HG02943 (cell line): ENCODE results near the gene SV2B.
"Not testable (repeated sequence)": the region's sequence is repeated elsewhere in the genome, so short reads cannot be mapped to it uniquely, and the experiment has no call there.

Experiments used
- ATAC-seq: cut with Tn5 transposase; IDR thresholded peaks from one replicate; pipeline ENCODE4 v1.9.1; 2021; ENCODE audit warnings: mild to moderate bottlenecking, low read depth, moderate library complexity; ENCODE audit not compliant: unreplicated experiment

SV2B gene, protein sequence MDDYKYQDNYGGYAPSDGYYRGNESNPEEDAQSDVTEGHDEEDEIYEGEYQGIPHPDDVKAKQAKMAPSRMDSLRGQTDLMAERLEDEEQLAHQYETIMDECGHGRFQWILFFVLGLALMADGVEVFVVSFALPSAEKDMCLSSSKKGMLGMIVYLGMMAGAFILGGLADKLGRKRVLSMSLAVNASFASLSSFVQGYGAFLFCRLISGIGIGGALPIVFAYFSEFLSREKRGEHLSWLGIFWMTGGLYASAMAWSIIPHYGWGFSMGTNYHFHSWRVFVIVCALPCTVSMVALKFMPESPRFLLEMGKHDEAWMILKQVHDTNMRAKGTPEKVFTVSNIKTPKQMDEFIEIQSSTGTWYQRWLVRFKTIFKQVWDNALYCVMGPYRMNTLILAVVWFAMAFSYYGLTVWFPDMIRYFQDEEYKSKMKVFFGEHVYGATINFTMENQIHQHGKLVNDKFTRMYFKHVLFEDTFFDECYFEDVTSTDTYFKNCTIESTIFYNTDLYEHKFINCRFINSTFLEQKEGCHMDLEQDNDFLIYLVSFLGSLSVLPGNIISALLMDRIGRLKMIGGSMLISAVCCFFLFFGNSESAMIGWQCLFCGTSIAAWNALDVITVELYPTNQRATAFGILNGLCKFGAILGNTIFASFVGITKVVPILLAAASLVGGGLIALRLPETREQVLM

DNA sequence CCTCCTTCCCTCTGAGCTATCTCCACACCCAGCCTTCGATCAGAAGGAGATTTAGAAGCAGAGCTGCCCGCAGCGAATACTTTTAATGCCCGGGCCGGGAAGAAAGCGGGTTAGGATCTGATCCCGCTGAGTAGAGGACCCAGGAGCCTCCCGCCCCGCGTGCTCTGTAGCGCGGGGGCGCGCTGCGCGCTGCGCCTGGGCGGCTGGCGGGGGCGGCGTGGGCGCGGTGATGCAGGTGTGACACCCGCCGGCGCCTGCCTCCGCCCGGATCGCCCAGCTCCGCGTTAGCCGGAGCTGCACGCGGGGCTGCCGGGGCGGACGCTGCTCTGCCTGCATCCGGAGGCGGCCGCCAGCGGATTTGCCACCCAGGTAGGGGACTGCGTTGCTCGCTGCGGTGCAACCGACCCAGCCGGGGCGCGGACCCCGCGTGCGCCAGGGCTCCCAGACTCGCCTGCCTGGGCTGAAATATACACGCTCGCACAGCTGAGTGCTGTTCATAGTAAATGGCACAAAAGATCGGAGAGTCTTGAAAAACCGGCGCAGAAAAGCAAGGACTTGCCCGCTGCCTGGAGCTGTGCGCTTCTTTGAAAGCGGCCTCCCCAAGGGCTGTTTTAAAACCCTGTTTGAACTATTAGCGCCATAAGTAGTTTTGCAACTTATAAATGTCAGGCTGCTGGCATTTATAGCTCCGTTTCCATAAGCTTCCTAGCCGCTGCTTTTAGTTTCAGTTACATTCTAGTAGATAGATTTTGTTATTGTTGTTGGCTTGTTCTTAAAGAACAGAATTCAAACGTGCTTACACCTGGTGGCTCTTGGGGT, at the start of gene SV2B:
Gene SV2B (plus strand): TSS at position 263 of the 819 bp plus-strand sequence. CDS start 126,007 bp downstream, outside the sequence.
- no peak for ATAC-seq

DNA sequence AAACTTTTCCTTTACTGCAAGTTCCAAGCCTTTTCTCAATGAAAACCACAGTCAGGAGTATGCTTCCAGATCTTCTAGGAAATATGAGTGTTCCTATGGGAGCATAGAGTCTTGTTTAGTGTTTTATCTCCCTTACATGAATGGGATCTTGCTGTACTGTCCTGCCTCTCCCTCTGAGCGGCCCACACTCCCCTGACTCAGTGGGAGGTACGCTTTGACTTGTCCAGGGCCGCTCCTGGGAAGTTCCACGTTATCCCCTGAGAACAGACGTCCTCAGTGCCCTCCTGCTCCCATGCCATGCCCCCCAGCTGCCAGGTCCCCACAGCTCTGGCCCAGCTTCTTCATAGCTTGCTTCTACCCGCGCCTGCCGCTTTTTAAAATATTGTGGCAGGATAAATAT, 48.8 kb upstream of the SV2B start:
- no peak for ATAC-seq

DNA sequence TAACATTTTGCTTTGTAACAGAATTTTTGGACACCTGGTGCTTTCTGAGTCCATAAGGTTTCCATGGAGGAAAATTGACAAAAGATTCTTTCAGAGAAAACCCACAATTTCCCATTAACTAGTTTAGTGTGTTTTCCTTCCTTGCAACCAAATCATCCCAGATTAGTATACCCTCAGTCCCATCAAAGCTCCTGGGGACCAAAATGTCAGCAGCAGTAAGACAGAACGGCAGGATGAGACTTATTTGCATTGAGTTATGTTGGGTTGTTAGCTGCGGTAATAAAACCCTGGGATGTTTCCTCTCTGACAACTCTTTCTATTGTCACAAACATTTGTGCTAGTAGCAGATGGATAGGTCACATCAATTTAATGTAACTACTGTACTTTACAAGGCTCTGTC, 45.2 kb upstream of the SV2B start:
- no peak for ATAC-seq

DNA sequence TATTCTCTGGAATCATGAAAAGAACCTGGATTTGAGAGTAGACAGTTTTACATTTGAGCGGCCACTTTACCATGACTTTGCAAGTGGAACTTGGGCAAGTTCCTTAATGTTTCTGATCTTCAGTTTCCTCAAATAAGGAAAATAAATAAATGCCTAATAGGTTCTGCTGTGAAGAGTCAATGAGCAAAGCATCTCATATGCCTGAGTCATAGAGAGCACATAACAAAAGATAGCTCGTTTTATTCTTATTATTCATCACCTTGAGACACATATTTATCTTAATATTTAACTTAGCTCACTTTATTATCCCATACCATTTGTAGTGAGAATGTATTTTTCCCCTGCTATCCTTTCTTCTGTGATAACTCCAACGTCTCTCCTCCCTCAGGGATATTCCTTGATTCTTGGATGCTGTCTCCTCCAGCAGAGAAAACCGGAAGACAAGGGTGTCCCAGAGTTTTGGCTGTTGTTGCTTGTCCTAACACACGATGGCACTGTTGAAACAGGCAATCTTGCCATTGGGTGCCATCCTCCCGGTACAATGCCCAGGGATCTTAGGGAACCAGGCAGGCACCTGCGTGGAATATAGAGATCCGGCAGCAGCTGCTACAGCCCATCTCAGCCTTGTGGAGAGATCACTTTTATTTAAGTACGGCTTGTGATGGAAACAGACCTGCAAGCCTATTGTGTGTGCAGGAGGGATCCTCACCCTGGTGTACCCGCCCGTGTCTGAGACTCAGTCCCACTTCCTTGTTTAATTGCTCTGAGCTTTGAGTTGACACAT, 44.3 kb upstream of the SV2B start:
- ATAC-seq: no peak

DNA sequence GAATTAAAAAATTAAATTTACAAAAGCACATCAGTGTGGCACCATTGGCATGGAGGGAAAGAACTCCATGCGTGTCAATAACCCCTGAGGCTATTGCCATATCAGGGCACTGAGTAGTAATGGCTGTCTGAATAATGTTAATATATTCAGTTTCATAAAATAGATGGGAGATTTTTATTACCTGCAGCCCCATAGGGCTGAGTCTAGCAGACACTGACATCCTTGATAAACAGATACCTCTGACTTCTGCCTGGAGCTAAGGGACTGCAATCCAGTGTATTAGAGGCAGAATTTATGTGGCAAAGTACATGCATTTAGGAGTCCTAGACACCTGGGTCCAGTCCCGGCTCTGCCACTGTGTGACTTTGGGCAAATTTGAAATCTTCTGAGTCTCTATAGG, 38.8 kb upstream of the SV2B start:
- ATAC-seq: no peak

DNA sequence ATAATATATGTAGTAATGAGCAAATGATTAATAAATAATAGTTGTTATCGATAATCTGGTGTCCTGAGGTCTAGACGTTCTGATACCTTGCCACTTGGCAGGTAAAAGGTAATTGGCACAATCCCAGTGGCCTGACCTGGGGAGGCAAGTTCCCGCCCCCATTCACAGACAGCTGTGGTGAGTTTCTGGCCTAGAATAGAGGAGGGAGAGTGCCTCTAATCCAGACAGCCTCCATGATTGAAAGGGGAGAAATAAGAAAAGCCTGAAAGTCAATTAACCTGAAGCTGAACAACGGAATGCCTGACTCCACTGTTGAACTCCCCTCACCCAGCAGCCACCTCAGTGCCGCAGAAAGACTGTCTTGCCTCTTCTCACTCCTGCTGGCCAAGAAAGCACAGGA, 38.1 kb upstream of the SV2B start:
- no peak for ATAC-seq

DNA sequence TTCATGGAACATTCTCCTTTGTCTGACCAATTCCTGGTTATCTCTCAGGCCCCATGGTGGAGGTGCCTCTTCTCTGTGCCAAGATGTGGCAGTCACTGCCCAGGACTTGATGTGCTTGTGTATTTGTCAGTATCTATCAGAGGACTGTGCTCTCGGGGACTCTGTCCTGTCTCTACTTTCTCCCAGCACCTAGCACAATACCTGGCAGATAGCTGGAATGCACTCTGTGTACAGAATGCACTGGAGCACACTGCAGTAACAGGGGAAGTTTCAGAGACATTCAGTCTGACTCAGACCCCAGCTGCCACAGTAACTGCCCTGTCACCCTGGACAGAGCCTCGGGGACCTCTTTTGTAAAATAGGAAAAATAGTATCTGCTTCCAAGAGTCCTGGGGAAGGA, 34.6 kb upstream of the SV2B start:
- ATAC-seq: no peak

DNA sequence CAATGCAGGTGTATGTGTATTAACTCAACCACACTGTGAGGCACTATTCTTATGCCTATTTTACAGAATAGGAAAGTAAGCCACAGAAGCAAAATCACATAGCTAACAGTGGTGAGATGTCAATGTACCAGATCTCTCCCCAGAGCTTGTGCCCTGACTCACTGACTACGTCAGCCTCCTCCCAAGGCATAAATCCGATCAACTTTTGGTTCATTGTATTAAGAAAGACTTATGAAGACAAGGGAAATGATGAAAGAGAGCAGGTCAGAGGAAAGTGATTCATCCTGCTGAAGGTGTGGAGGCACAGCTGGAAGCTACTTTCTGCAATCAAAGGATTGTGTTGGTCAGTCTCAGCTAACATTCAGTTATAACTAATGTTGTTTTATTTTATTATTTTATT, 33.0 kb upstream of the SV2B start:
- no peak for ATAC-seq

DNA sequence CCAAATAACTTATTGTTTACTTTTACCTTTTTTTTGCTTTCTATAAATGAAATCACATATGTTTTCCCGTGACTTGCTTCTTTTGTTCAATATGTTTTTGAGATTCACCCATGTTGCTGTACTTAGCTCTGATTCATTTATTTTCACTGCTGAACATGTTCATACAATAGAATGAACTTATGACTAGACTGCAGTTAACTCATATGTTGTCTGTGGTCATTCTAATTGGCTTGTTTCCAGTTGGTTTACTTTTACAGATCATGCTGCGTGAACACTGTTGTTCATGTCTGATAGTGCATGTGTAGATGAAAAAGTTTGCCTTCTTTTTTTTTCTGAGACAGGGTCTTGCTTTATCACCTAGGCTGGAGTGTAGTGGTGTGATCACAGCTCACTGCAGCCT, 31.6 kb upstream of the SV2B start:
- no peak for ATAC-seq

DNA sequence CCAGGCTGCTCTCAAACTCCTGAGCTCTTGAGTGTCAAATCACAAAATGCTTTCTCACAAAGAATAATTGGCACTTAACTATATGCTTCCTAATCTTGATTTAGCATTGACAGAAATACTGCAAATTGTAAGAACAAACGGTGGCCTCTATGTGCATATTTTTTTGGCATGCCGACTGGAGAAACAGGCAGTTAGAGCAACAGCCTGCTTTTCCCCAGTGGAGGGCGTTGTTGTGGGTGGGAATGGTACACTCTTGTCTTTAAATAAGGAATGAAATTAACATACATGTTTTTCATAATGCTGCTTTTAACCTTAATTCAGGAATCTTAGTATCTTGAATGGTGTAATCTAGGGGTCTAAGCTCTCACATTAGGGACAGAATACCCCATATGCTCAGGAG, 31.1 kb upstream of the SV2B start:
- no peak for ATAC-seq

DNA sequence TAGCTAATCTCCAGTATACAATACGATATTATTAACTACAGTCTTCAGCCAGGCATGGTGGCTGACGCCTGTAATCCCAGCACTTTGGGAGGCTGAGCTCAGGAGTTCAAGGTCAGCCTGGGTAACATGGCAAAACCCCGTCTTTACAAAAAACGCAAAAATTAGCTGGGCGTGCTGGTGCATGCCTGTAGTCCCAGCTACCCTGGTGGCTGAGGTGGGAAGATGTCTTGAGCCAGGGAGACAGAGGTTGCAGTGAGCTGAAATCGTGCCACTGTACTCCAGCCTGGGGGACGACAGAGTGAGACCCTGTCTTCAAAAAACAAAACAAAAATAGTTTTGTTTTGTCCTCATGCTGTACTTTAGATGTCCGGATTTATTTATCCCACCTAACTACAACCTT, 29.2 kb upstream of the SV2B start:
- ATAC-seq: no peak

DNA sequence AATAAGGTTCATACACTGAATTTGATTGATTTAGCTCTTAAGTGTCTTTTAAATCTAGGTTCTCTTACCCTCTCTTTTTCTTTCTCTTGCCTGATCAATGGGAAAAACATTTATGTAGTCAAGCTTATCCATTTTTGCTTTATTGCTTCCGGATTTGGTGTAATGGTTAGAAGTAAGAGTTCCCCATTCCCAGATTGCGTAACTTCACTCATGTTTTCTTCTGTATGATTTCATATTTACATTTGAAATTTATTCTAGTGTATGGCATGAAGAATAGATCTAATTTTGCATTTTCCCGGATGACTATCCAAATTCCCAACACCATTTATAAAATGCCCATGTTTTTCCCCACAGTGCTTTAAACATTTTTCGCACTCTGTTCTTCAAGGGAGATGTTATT, 27.9 kb upstream of the SV2B start:
- ATAC-seq: no peak

DNA sequence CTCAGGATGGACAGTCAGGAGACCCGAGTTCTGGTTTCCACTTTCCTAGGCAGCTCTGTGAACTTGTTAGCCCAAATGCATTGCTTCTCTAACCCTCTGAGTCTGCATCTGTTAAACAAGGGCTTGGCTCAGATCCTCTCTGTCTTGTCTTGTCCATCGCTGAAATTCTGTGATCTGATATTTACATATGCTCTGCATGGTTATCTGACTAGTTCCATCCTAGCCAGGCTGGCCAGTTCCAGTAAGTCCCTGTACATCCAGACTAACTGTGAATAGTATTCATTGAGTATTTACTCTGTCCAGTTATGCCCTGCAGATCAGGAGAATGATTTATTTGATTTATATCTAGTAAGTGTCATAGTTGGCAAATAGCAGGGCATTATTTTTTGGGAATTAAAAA, 27.0 kb upstream of the SV2B start:
- no peak for ATAC-seq

DNA sequence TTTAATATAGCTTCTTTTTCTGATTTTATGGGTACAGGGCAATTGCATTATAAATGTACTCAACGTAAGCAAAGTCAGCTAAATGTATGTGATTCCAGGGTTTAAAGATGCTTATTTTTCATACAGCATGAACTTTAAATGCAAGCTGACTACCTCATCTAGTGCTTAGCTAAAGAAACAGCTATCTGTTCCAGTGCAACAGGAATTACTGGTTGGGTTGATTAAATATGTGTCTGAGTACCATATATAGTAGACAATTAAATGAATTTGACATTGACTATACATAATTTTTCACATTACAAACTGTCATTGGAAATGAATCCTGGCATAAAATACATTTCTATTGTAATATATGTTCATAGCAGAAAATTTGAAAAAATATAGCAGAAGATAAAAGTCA, 26.3 kb upstream of the SV2B start:
- no peak for ATAC-seq

DNA sequence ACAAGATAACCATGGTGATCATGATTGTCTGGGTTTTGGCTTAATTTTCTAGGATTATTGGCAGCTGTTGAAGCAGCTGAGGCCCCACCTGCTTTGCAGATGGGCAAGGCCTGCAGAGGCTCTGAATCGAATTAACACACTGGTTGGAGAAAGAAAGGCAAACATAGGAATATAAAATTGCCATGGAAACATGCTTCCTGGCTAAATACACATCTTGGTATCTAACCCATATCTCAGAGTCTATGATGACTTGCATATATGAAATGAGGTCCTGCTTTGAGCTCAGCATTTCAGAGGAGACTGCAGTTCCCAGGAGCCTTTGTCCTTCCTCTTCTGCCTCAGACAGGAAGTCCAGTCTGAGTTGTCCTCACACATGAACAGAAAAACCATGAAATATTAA, 24.3 kb upstream of the SV2B start:
- no peak for ATAC-seq

DNA sequence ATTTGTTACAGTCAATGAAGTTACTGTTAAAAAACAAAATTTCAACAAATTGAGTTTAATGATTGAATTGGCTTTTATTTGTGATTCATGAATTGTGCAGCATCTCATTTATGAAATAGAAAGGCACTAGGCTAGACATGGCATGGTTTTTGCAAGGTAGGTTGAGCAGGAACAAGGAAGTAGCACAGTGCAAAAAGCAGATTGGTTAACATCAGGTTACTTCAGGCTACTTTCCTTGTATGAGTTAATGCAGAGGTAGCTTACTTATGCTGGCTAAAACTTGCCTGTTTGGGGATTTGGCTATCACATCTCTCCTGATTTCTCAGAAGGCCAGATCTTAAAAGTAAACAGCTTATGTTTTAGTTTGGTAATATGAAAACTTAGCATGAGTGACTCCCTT, 23.0 kb upstream of the SV2B start:
- no peak for ATAC-seq

DNA sequence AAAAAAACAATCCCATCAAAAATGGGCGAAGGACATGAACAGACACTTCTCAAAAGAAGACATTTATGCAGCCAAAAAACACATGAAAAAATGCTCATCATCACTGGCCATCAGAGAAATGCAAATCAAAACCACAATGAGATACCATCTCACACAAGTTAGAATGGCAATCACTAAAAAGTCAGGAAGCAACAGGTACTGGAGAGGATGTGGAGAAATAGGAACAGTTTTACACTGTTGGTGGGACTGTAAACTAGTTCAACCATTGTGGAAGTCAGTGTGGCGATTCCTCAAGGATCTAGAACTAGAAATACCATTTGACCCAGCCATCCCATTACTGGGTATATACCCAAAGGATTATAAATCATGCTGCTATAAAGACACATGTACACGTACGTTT, 6.2 kb upstream of the SV2B start:
- ATAC-seq: not testable (repeated sequence)

DNA sequence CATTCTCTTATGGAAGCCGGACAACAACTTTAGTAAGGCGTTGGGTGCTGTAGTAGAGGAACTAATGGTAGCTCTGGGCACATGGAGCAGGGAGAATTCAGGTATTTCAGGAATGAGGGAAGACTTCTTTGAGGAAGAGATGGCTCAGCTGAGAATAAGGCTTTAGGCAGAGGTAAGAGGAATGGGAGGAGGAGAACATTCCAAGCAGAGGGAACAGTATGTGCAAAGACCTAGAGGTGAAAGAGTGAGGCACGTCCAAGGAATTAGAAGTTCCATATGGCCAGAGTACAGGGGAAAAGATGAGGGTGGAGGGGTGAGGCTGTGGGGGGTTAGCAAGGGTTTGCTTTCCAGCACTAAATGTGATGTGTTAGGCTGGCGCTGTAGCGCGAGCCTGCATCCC, 1.6 kb upstream of the SV2B start:
- ATAC-seq: no peak

DNA sequence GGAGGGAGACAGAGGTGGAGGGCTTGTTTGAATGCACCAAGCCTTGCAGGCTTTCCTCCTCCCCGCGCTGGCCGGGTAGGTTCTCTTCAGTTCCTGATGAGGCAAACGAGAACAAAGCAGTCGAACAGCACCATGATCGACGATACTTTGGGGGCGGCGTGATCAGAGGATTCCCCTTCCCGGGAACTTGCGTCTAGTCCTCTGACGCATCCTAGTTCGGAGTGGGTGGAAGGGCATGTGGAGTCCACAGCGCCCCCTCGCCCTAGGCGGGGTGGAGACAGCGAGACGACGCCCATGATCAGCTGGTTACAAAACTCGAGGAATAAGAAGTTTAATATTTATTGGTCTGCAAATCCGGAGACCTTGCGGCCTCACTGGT, 452 bp upstream of the SV2B start:
- no peak for ATAC-seq

DNA sequence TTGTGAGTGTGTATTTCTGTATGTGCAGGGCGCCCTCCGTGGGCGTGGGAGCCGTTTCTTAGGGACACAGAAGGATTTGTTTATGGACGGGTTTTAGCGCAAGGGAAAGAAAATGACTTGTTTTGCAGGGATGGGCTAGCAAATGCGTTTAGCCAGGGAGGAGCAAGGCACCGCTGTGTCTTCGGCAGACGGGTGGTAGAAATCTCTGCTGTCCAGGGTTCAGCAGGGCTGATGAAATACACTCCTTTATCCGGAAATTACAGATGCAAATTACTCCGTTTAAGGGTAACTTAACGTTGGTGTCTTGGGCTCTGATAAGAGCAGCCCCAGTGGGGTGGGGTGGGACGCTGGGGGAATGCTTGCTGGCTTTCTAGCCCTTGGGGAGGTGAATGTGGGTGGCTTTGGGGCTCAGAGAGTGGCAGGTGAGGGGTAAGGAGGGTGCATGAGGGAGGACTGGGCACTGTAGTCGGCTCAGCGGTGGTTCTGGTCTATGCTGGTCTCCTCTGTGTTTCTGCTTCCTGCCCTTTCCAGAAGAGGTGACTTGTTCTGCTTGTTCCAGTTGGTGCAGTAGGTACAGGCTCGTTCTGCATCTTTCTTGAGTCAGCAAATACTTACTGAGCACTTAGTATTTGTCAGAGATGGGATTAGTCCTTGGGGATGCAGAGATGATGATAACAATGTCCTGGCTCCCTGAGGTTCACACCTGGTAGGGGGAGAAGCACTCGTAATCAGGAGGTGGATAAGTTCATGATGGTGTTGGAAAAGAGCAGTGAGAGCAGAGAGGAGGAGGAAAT, 954 bp downstream of the SV2B start:
- ATAC-seq: no peak
